Stimulated activated CD8-positive, alpha-beta memory T cell treated with anti-CD3 and anti-CD28 coated beads, Interleukin-15, amount 100 ng/mL, for 4 hours (primary cell): ENCODE data around the gene CFAP92.

Experiments
- DNase-seq, 2 donors: peaks; one replicate each; pipeline ENCODE4 v3.0.0-alpha.2; 2020; ENCODE audit warnings: low read depth in 2 of 2

CFAP92 gene

GRCh38 chr3:128993461-128994172, at the start of gene CFAP92:
Gene CFAP92 (minus strand): TSS chr3:128994076. CDS start chr3:128993304, 772 bp downstream.
- DNase-seq, result peak; percentile 77 to 81

GRCh38 chr3:129040579-129041300, 46.9 kb upstream of the CFAP92 start:
- DNase-seq, result no peak

- DNase-seq, result no peak
Measured at GRCh38 chr3:129040039-129040336, 46.1 kb upstream of the CFAP92 start.

GRCh38 chr3:129039271-129040038, 45.6 kb upstream of the CFAP92 start:
- DNase-seq, result no peak

GRCh38 chr3:129038121-129038855, 44.4 kb upstream of the CFAP92 start:
- DNase-seq, result no peak

- DNase-seq, result no peak
Measured at GRCh38 chr3:129037093-129037419, 43.2 kb upstream of the CFAP92 start.

- DNase-seq, result no peak
Measured at GRCh38 chr3:129036222-129037092, 42.6 kb upstream of the CFAP92 start.

- DNase-seq, result no peak
Measured at GRCh38 chr3:129035360-129036221, 41.7 kb upstream of the CFAP92 start.

- DNase-seq, result no peak
Measured at GRCh38 chr3:129034642-129035041, 40.8 kb upstream of the CFAP92 start.

GRCh38 chr3:129033633-129034321, 39.9 kb upstream of the CFAP92 start:
- DNase-seq, result no peak

- DNase-seq, result no peak
Measured at GRCh38 chr3:129033151-129033550, 39.3 kb upstream of the CFAP92 start.

- DNase-seq, result no peak
Measured at GRCh38 chr3:129032716-129033115, 38.8 kb upstream of the CFAP92 start.

- DNase-seq, result no peak
Measured at GRCh38 chr3:129031476-129032215, 37.8 kb upstream of the CFAP92 start.

- no peak for DNase-seq
Measured at GRCh38 chr3:129030611-129031010, 36.7 kb upstream of the CFAP92 start.

GRCh38 chr3:129028866-129029265, 35.0 kb upstream of the CFAP92 start:
- DNase-seq, result no peak

- no peak for DNase-seq
Measured at GRCh38 chr3:129027544-129027880, 33.6 kb upstream of the CFAP92 start.

GRCh38 chr3:129026728-129027543, 33.1 kb upstream of the CFAP92 start:
- peak; percentile 83 to 85 for DNase-seq
